ENCODE data around the gene DUSP22.
A peak's percentile ranks its signal among the peaks of the same experiment; 100 is the strongest.

The DUSP22 gene

GRCh38 chr6:359261-360035 lies 67.2 kb downstream of the DUSP22 start:
- ATAC-seq = no peak
- H3K4me1 Mint-ChIP-seq = peaks cover 25% of the 10 kb centered on the region
- H3K27ac Mint-ChIP-seq = peak overlapping the region; percentile 39

DNA sequence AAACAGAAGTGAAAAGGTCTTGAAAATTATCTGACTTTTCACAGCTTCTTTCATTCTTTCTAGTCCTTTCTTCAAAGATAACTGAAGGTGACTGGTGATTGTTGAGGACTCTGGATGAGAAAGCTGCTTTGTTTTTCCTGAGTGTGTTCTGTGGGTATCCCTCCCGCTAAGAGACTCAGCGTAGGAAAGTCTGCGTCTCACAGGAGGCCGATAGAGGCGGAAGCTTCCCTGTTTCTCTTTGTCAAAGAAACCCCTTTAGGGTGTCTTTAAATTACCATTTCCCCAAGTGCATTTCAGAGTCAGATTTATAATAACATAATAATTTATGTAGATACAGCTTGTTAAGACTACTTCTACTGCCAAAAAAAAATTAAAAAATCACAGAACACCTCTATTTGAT lies 68.1 kb downstream of the DUSP22 start:
- peaks cover 4% of the 10 kb centered on the region for H3K9me3 Mint-ChIP-seq
- H3K4me1 Mint-ChIP-seq = peaks cover 25% of the 10 kb centered on the region
- H3K36me3 Mint-ChIP-seq = peaks cover 11% of the 10 kb centered on the region
- DNase-seq (ENCODE audit: low spot score in 2 of 2) = no peak
- no peak overlapping the region for H3K27ac Mint-ChIP-seq
- ATAC-seq = no peak
- no peak overlapping the region for H3K4me3 Mint-ChIP-seq

More at GRCh38 chr6:359261-360035, 67.2 kb downstream of the DUSP22 start:
- Mint-ChIP-seq H3K4me3 (no peak overlapping the region), H3K36me3 (peaks cover 18% of the 10 kb centered on the region), H3K9me3 (peaks cover 4% of the 10 kb centered on the region)
- no peak for DNase-seq (ENCODE audit: low spot score in 2 of 2)

DNA sequence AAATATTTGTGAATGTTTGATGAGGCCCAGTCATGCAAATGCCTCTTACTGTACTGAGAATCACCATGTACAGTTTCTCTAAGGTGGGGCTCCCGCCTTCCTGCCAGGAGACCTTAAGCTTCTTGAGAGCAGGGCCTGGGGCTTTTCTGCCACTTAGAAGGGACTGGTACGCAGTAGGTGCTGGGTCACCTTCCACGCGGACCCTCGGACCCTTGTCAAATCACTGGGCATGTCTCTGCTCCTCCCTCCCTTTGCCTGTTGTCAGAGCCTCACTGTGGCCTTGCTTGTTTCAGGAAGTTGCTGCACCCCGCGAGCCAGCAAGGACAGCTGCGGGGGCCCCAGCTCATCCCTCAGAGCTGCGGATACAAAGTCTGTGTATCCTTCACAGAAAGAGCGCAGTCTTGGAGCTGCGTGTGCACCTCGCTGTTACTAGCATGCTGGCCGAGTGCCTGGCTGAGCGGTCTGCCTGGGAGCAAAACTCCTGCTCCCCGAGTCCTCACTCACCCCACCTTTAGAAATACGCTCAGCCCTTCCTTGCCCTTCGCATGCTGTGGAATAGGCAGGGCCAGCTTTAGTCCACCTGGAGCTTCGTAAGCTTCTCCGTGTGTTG lies 68.6 kb downstream of the DUSP22 start:
- peaks cover 25% of the 10 kb centered on the region for H3K4me1 Mint-ChIP-seq
- H3K27ac Mint-ChIP-seq = no peak overlapping the region
- ATAC-seq = no peak
- no peak for DNase-seq (ENCODE audit: low spot score in 2 of 2)
- peaks cover 11% of the 10 kb centered on the region for H3K36me3 Mint-ChIP-seq
- H3K4me3 Mint-ChIP-seq = no peak overlapping the region
- peaks cover 4% of the 10 kb centered on the region for H3K9me3 Mint-ChIP-seq

GRCh38 chr6:361411-362132 lies 69.3 kb downstream of the DUSP22 start:
- H3K4me1 Mint-ChIP-seq = peaks cover 24% of the 10 kb centered on the region
- DNase-seq (ENCODE audit: low spot score in 2 of 2) (no peak), ATAC-seq (no peak)
- H3K9me3 Mint-ChIP-seq = peaks cover 4% of the 10 kb centered on the region
- H3K4me3 Mint-ChIP-seq = no peak overlapping the region
- H3K27ac Mint-ChIP-seq = no peak overlapping the region
- peaks cover 11% of the 10 kb centered on the region for H3K36me3 Mint-ChIP-seq

GRCh38 chr6:362231-362923 lies 70.1 kb downstream of the DUSP22 start:
- Mint-ChIP-seq H3K27ac (no peak overlapping the region), H3K4me1 (peaks cover 17% of the 10 kb centered on the region), H3K9me3 (peaks cover 4% of the 10 kb centered on the region), H3K4me3 (no peak overlapping the region), H3K36me3 (peaks cover 11% of the 10 kb centered on the region)
- ATAC-seq = no peak
- DNase-seq (ENCODE audit: low spot score in 2 of 2) = no peak

- no peak overlapping the region for H3K27ac Mint-ChIP-seq
- H3K9me3 Mint-ChIP-seq = peaks cover 4% of the 10 kb centered on the region
- H3K36me3 Mint-ChIP-seq = peaks cover 11% of the 10 kb centered on the region
- ATAC-seq (no peak), DNase-seq (ENCODE audit: low spot score in 2 of 2) (no peak)
- peaks cover 13% of the 10 kb centered on the region for H3K4me1 Mint-ChIP-seq
- no peak overlapping the region for H3K4me3 Mint-ChIP-seq
Measured at GRCh38 chr6:362924-363249, 70.6 kb downstream of the DUSP22 start.

DNA sequence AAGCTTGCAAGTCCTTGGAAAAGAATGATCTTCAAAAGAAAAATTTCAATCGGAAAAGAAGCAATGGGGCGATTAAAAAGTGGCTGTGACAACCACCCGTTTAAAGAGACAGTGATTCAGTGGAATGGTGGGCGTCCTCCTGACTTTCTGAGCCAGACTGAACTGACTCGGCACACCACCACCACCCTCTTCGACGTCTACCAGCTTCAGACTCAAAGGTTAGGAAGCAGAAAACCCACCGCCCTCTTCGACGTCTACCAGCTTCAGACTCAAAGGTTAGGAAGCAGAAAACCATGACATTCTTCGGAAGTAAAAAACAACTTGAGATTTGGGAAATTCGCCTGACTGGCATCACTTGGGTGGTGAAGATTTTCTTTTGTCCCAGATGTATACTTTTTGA lies 71.0 kb downstream of the DUSP22 start:
- Mint-ChIP-seq H3K9me3 (peaks cover 4% of the 10 kb centered on the region), H3K4me3 (no peak overlapping the region), H3K4me1 (peaks cover 9% of the 10 kb centered on the region), H3K36me3 (peaks cover 9% of the 10 kb centered on the region), H3K27ac (no peak overlapping the region)
- DNase-seq (ENCODE audit: low spot score in 2 of 2) (no peak), ATAC-seq (no peak)

GRCh38 chr6:363909-364308 lies 71.6 kb downstream of the DUSP22 start:
- peak overlapping the region; percentile 58 for H3K27ac Mint-ChIP-seq
- ATAC-seq (no peak), DNase-seq (ENCODE audit: low spot score in 2 of 2) (no peak)
- H3K4me1 Mint-ChIP-seq = peaks cover 3% of the 10 kb centered on the region
- H3K4me3 Mint-ChIP-seq = no peak overlapping the region
- peaks cover 4% of the 10 kb centered on the region for H3K9me3 Mint-ChIP-seq
- peaks cover 3% of the 10 kb centered on the region for H3K36me3 Mint-ChIP-seq

DNA sequence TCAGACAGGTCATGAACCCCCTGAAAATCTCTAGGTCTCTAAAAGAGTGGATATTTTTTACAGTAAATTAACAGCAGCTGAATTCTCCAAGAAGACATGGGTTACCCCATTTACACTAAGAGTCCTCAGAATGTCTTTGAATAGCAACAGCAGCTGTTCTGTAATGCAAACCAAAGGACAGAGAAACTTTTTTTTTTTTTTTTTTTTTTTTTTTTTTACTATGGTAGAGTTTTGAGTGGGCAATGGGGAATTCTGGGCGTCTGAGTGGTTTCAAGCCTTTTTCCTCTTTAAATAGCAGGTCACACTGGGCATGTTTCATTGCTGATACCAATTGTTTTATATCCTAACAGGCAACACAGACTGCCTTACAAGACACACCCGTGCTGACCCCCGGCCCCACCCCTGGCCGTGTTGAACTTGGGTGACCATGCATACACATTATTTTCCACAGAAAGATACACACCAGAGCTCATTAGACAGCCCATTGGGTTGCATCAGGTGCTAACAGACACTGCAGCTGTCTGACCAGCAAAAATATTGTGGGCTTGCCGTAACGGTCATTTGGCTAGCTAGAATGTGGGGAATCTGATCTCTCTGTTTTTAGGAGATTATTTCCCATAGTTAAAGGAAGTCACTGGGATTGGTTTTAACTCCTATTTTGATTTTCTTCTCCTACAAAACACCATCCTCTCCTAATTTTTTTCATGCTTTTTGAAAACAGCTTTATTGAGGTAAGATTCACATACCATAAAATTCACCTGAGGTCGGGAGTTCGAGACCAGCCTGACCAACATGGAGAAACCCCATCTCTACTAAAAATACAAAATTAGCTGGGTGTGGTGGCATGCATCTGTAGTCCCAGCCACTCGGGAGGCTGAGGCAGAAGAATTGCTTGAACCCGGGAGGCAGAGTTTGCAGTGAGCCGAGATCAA lies 72.6 kb downstream of the DUSP22 start:
- no peak for DNase-seq (ENCODE audit: low spot score in 2 of 2)
- H3K9me3 Mint-ChIP-seq = peaks cover 4% of the 10 kb centered on the region
- H3K27ac Mint-ChIP-seq = peak overlapping the region; percentile 58
- ATAC-seq = peak; percentile 28
- no peaks in the 10 kb centered on the region for H3K36me3 Mint-ChIP-seq
- H3K4me1 Mint-ChIP-seq = peaks cover 4% of the 10 kb centered on the region
- H3K4me3 Mint-ChIP-seq = no peak overlapping the region

- DNase-seq (ENCODE audit: low spot score in 2 of 2) (no peak), ATAC-seq (no peak)
- no peak overlapping the region for H3K27ac Mint-ChIP-seq
Measured at GRCh38 chr6:365835-366234, 73.5 kb downstream of the DUSP22 start.

DNA sequence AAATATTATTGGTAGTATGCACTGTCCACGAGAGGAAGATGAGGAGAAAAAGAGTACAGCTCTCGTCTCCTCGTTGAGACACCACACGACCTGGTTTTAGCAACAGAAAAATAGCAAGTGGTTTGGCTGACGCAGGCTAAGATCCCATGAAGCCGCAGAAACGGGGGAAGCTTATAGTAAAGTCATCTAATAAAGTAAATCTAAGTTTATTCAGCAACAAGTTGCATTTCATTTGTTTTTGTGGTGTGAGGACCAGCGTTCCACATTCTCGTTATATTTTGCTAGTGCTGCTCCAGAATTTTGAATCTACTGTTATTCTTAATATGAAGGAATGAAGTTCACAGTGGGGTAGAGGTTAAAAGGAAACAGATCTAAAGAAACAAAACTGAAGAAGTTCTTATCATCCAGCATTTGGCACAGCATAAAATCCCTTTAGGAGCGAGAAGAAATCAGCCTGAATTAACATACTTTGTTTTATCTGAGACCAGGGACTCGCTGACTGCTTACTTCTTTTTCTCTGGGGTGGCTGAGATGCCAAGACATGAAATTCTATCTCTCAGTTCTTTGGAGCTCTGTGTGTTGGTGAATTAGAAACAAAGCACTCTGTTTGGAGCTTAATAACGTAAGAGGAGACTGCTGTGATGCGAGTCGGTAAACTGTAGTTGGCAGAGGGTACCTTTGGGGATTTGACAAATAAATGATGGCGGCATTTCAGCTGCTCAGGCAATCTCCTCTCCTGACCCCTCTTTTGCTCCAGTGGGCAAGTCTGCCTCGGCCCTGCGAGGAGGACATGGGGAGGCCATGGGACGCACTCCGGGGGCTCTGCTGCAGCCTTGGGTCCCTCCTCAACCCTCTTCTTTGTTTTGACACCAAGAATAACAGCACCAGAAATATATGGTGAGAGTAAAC lies 74.4 kb downstream of the DUSP22 start:
- H3K9me3 Mint-ChIP-seq = peaks cover 7% of the 10 kb centered on the region
- H3K4me1 Mint-ChIP-seq = peaks cover 4% of the 10 kb centered on the region
- no peak overlapping the region for H3K4me3 Mint-ChIP-seq
- no peak overlapping the region for H3K27ac Mint-ChIP-seq
- no peaks in the 10 kb centered on the region for H3K36me3 Mint-ChIP-seq
- ATAC-seq (no peak), DNase-seq (ENCODE audit: low spot score in 2 of 2) (no peak)

More at GRCh38 chr6:365835-366234, 73.5 kb downstream of the DUSP22 start:
- Mint-ChIP-seq H3K36me3 (no peaks in the 10 kb centered on the region), H3K4me1 (peaks cover 4% of the 10 kb centered on the region), H3K9me3 (peaks cover 6% of the 10 kb centered on the region), H3K4me3 (no peak overlapping the region)

- no peak for DNase-seq (ENCODE audit: low spot score in 2 of 2)
- H3K4me3 Mint-ChIP-seq = no peak overlapping the region
- H3K27ac Mint-ChIP-seq = no peak overlapping the region
- no peaks in the 10 kb centered on the region for H3K36me3 Mint-ChIP-seq
- H3K9me3 Mint-ChIP-seq = peaks cover 7% of the 10 kb centered on the region
- peaks cover 5% of the 10 kb centered on the region for H3K4me1 Mint-ChIP-seq
- ATAC-seq = no peak
Measured at GRCh38 chr6:367298-367794, 75.1 kb downstream of the DUSP22 start.

DNA sequence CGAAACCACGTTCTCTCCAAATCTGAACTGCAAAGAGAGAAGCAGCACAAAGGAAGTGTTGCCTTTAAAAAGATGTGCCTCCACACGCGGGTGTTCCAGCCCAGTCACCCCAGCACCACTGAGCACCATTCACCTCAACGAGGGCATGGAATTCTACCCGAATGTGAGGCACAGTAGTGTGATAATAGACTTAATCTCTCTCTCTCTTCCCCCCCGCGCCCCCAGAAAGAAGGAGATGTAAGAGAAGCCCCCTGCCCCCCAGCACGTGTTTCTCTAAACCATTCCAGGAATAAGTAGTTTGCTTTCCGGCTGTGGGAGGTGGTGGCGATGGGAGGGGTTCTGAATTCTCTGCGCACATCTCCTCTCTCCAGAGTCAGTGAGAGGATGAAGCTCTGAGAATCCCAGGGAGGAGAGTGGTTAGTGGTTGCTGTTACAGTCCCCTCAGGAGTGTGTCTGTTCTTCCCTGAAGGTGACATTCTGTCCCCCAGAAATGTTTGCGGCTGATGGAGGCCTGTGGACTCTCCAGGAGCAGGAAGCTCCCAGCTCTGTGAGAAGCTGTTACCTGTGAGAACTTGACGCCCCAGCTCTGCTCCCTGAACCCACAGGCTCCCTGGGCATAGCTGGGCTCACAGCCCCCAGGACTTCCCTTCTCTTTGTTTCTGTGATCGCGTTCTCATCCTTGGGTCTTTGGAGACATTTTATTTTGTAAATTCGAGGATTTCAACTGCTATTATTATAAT lies 75.8 kb downstream of the DUSP22 start:
- H3K27ac Mint-ChIP-seq = no peak overlapping the region
- no peak overlapping the region for H3K4me3 Mint-ChIP-seq
- H3K36me3 Mint-ChIP-seq = no peaks in the 10 kb centered on the region
- DNase-seq (ENCODE audit: low spot score in 2 of 2) = no peak
- no peak for ATAC-seq
- peaks cover 3% of the 10 kb centered on the region for H3K9me3 Mint-ChIP-seq
- peaks cover 12% of the 10 kb centered on the region for H3K4me1 Mint-ChIP-seq

Data from stimulated activated effector memory CD8-positive, alpha-beta T cell treated with anti-CD3 and anti-CD28 coated beads, Interleukin-12 subunit alpha, Interleukin-12 subunit beta, amount 100 ng/mL, for 72 hours (primary cell).